PC-9 (cell line): ENCODE results near the gene GRM3. TPM values are rescaled to one million over a fixed set of nuclear protein-coding genes. Genes with fewer than 3 reads are reported as not detected.

Experiments used
- BruUV-seq: library from RNA; stranded (reverse); fragments of 400-500 nt; replicated peaks from 2 replicates; lab custom pipeline; 2021; lab: Mats Ljungman, UMichigan
- CTCF ChIA-PET: fragments of 300-600 bp; sonication (Branson Sonifier 250); formaldehyde crosslinking; loops from one replicate; lab custom pipeline; 2022; ENCODE audit warnings: antibody characterized with exemption; lab: Charles Lee
- POLR2A ChIA-PET: fragments of 300-600 bp; sonication (Branson Sonifier 250); formaldehyde crosslinking; loops from one replicate; lab custom pipeline; 2022; ENCODE audit warnings: antibody characterized with exemption; ENCODE audit not compliant: unreplicated experiment; lab: Charles Lee
- DNase-seq, 2 experiments: peaks; one replicate each; pipeline versions ENCODE4 v3.0.0 to v3.0.0-alpha.2; 2015 to 2022; ENCODE audit warnings: mixed read lengths in 1 of 2
- H2AFZ ChIP-seq: fragments of 200-600 bp; sonication (generic); 2 replicates; pipeline ENCODE4 v1.8.1; 2017; ENCODE audit warnings: antibody characterized with exemption
- H3F3A ChIP-seq: fragments of 200-600 bp; sonication (generic); 2 replicates; pipeline ENCODE4 v1.8.1; 2017; ENCODE audit warnings: antibody characterized with exemption, mild to moderate bottlenecking, low read depth; ENCODE audit not compliant: insufficient read depth
- H3K27ac ChIP-seq: fragments of 200-600 bp; sonication (generic); 2 replicates; pipeline ENCODE4 v1.6.1; 2016; ENCODE audit warnings: mixed run types
- H3K27me3 ChIP-seq: fragments of 200-600 bp; sonication (generic); 2 replicates; pipeline ENCODE4 v1.6.1; 2016; ENCODE audit warnings: low read depth, mixed run types; ENCODE audit not compliant: insufficient read depth
- H3K36me3 ChIP-seq: fragments of 200-600 bp; sonication (generic); 2 replicates; pipeline ENCODE4 v1.6.1; 2016; ENCODE audit warnings: low read depth, mixed run types
- H3K4me1 ChIP-seq: fragments of 200-600 bp; sonication (generic); replicated peaks from 2 replicates; pipeline ENCODE4 v1.6.1; 2016; ENCODE audit warnings: mixed run types; ENCODE audit not compliant: insufficient read depth
- H3K4me2 ChIP-seq: fragments of 200-600 bp; sonication (generic); 2 replicates; pipeline ENCODE4 v1.6.1; 2017; ENCODE audit warnings: mixed run types
- H3K4me3 ChIP-seq: fragments of 200-600 bp; sonication (generic); 2 replicates; pipeline ENCODE4 v1.6.1; 2016; ENCODE audit warnings: mixed run types
- H3K79me2 ChIP-seq: fragments of 200-600 bp; sonication (generic); 2 replicates; pipeline ENCODE4 v1.6.1; 2017; ENCODE audit warnings: low read depth, mixed run types
- H3K9me2 ChIP-seq: fragments of 200-600 bp; sonication (generic); 2 replicates; pipeline ENCODE4 v1.8.1; 2017; ENCODE audit warnings: mild to moderate bottlenecking; ENCODE audit not compliant: insufficient read depth
- H3K9me3 ChIP-seq: fragments of 200-600 bp; sonication (generic); 2 replicates; pipeline ENCODE4 v1.8.1; 2016; ENCODE audit warnings: low read depth; ENCODE audit not compliant: insufficient read depth
- H4K20me1 ChIP-seq: fragments of 200-600 bp; sonication (generic); 2 replicates; pipeline ENCODE4 v1.8.1; 2017; ENCODE audit not compliant: insufficient read depth
- EZH2 ChIP-seq: fragments of 200-600 bp; sonication (generic); IDR thresholded peaks from 2 replicates; pipeline ENCODE4 v1.8.0; 2017; ENCODE audit warnings: antibody characterized with exemption, low read depth
- intact Hi-C: fragments of 100-400 bp; cut with micrococcal nuclease; formaldehyde crosslinking; loops from one replicate; pipeline ENCODE4 v1.10.0; 2022; ENCODE audit not compliant: unreplicated experiment
- total RNA-seq: library from RNA; stranded (reverse); gene quantifications from 2 replicates; pipeline ENCODE4 v1.2.3, GENCODE V29; 2021
- TF ChIP-seq, protein P1 (sequence below): fragments of 200-600 bp; sonication (generic); conservative IDR thresholded peaks from 2 replicates; pipeline ENCODE4 v1.6.1; 2017; ENCODE audit warnings: mixed run types, antibody characterized with exemption, mild to moderate bottlenecking, moderate library complexity

The GRM3 gene
- total RNA-seq, 1 experiment from 2014 or later, result not detected

GRCh38 chr7:86660950-86661462 is 17.3 kb downstream of the GRM3 start:
- H3K9me2 ChIP-seq, result no peaks in the 10 kb centered on the region
- H3K4me1 ChIP-seq, result no peaks in the 10 kb centered on the region
- no TSS peak for BruUV-seq
- intact Hi-C loops, result no loop called here
- TF ChIP-seq EZH2, result no peak
- TF ChIP-seq, protein P1, sequence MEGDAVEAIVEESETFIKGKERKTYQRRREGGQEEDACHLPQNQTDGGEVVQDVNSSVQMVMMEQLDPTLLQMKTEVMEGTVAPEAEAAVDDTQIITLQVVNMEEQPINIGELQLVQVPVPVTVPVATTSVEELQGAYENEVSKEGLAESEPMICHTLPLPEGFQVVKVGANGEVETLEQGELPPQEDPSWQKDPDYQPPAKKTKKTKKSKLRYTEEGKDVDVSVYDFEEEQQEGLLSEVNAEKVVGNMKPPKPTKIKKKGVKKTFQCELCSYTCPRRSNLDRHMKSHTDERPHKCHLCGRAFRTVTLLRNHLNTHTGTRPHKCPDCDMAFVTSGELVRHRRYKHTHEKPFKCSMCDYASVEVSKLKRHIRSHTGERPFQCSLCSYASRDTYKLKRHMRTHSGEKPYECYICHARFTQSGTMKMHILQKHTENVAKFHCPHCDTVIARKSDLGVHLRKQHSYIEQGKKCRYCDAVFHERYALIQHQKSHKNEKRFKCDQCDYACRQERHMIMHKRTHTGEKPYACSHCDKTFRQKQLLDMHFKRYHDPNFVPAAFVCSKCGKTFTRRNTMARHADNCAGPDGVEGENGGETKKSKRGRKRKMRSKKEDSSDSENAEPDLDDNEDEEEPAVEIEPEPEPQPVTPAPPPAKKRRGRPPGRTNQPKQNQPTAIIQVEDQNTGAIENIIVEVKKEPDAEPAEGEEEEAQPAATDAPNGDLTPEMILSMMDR, result no peak
- ChIA-PET CTCF (no interaction called here), POLR2A (no interaction called here)
- H4K20me1 ChIP-seq, result no peaks in the 10 kb centered on the region
- no peaks in the 10 kb centered on the region for H3K79me2 ChIP-seq
- no peaks in the 10 kb centered on the region for H3F3A ChIP-seq
- DNase-seq, result no peak
- H3K27me3 ChIP-seq, result no peaks in the 10 kb centered on the region
- H3K36me3 ChIP-seq, result no peaks in the 10 kb centered on the region
- no peak overlapping the region for H3K27ac ChIP-seq
- no peak overlapping the region for H3K4me3 ChIP-seq
- no peak overlapping the region for H2AFZ ChIP-seq
- H3K9me3 ChIP-seq, result no peaks in the 10 kb centered on the region
- H3K4me2 ChIP-seq, result no peak overlapping the region

GRCh38 chr7:86664486-86664885 is 20.8 kb downstream of the GRM3 start:
- Histone ChIP-seq H3K4me3 (no peak overlapping the region), H3K4me1 (no peaks in the 10 kb centered on the region), H2AFZ (no peak overlapping the region), H3K27me3 (no peaks in the 10 kb centered on the region), H3K9me2 (no peaks in the 10 kb centered on the region), H4K20me1 (no peaks in the 10 kb centered on the region), H3K9me3 (no peaks in the 10 kb centered on the region), H3F3A (no peaks in the 10 kb centered on the region), H3K4me2 (no peak overlapping the region), H3K36me3 (no peaks in the 10 kb centered on the region), H3K79me2 (no peaks in the 10 kb centered on the region), H3K27ac (no peak overlapping the region)
- BruUV-seq, result no TSS peak
- POLR2A ChIA-PET, result no interaction called here
- intact Hi-C loops, result no loop called here
- no peak for TF ChIP-seq EZH2
- TF ChIP-seq, protein P1, result no peak
- DNase-seq, result no peak
- CTCF ChIA-PET, result no interaction called here

DNA sequence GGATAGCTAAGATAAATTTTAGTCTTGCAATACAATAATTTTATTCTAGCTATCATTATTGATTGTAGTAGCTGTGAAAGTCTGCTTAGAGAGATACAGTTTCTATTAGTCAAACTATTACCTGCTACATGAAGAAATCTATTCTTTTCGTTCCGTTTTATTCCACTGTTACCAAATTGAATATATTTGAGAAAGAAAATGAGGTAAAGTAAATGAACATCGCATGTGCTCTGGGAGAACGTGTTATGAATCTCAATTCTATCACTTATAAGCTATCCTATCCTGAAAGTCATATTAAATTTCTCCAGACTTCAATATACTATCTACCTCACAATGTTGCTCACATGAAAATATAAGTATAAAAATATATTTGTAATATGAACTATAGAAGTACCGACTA is 21.3 kb downstream of the GRM3 start:
- H3K9me3 ChIP-seq, result no peaks in the 10 kb centered on the region
- no peaks in the 10 kb centered on the region for H3F3A ChIP-seq
- H3K4me2 ChIP-seq, result no peak overlapping the region
- TF ChIP-seq, protein P1, result no peak
- TF ChIP-seq EZH2, result no peak
- intact Hi-C loops, result no loop called here
- no peaks in the 10 kb centered on the region for H3K27me3 ChIP-seq
- CTCF ChIA-PET, result no interaction called here
- no peak overlapping the region for H2AFZ ChIP-seq
- no peaks in the 10 kb centered on the region for H3K9me2 ChIP-seq
- DNase-seq, result no peak
- no peaks in the 10 kb centered on the region for H3K79me2 ChIP-seq
- H3K4me1 ChIP-seq, result no peaks in the 10 kb centered on the region
- no peaks in the 10 kb centered on the region for H4K20me1 ChIP-seq
- no TSS peak for BruUV-seq
- H3K4me3 ChIP-seq, result no peak overlapping the region
- no peak overlapping the region for H3K27ac ChIP-seq
- POLR2A ChIA-PET, result no interaction called here
- H3K36me3 ChIP-seq, result no peaks in the 10 kb centered on the region
